K562 (cell line): Measurements from ENCODE around the gene ZP1. TPM values are rescaled to one million over a fixed set of nuclear protein-coding genes. Genes with fewer than 3 reads are reported as not detected.

ENCODE experiments used
- BCOR ChIP-seq: fragments of 450-650 bp; IDR thresholded peaks from 2 replicates; pipeline ENCODE4 v1.6.1; 2016
- DNMT1 ChIP-seq: fragments of 450-650 bp; IDR thresholded peaks from 2 replicates; pipeline ENCODE4 v1.6.1; 2016; ENCODE audit warnings: antibody characterized with exemption, mild to moderate bottlenecking
- EP400 ChIP-seq: fragments of 450-650 bp; IDR thresholded peaks from 2 replicates; pipeline ENCODE4 v1.6.1; 2017; ENCODE audit warnings: antibody characterized with exemption, mild to moderate bottlenecking, moderate library complexity
- GABPA ChIP-seq: fragments of 200-800 bp; sonication (Bioruptor generic); conservative IDR thresholded peaks from 2 replicates; pipeline ENCODE4 v1.6.1; 2016; ENCODE audit warnings: low read depth, missing genetic modification characterization, missing compliant biosample characterization
- HNRNPUL1 ChIP-seq: fragments of 200-400 bp; formaldehyde crosslinking; IDR thresholded peaks from 2 replicates; pipeline ENCODE4 v1.6.1; 2017; ENCODE audit warnings: low read length
- MTA3 ChIP-seq: fragments of 450-650 bp; formaldehyde crosslinking; IDR thresholded peaks from 2 replicates; pipeline ENCODE4 v1.6.1; 2017; ENCODE audit warnings: mild to moderate bottlenecking, borderline replicate concordance
- NELFE ChIP-seq: IDR thresholded peaks from 2 replicates; pipeline ENCODE4 v1.6.1; 2011; ENCODE audit warnings: mild to moderate bottlenecking; ENCODE audit not compliant: insufficient read depth, insufficient read length
- STAT5A ChIP-seq: IDR thresholded peaks from 2 replicates; pipeline ENCODE4 v1.6.1; 2012; ENCODE audit warnings: low read length, inconsistent platforms, borderline replicate concordance
- U2AF2 ChIP-seq: fragments of 200-400 bp; formaldehyde crosslinking; optimal IDR thresholded peaks from 2 replicates; pipeline ENCODE3; 2017; ENCODE audit warnings: low read depth, mild to moderate bottlenecking, low read length
- polyA plus RNA-seq, 8 experiments: library from polyadenylated mRNA; depleted of rRNA in 4 of 8; stranded (reverse) in 5 of 8; unstranded in 3 of 8; fragments of >200 nt; fragmentation: Nextera tagmentation in 2 of 8; fragmentation: Illumina TruSeq in 1 of 8; extraction: Ambion mirVana in 2 of 8; extraction: Trizol in 1 of 8; gene quantifications; 2 replicates each; pipeline versions ENCODE4 v1.2.1 to v1.2.3, GENCODE V29; 2011 to 2014; ENCODE audit warnings: inconsistent platforms in 1 of 8, missing spikeins in 1 of 8
- total RNA-seq, 7 experiments: library from RNA; depleted of rRNA in 6 of 7; stranded (reverse); fragments of >200 nt in 6 of 7; fragmentation: Illumina TruSeq in 2 of 7; extraction: Trizol in 2 of 7; gene quantifications; 2 replicates each; pipeline versions ENCODE4 v1.2.1 to v1.2.3, GENCODE V29; 2011 to 2021; ENCODE audit warnings: low replicate concordance in 1 of 7
- TF ChIP-seq, protein P1 (sequence below), 2 experiments: IDR thresholded peaks; 2 replicates each; pipeline ENCODE4 v1.6.1; 2012; ENCODE audit warnings: improper control_type of control experiment in 2 of 2, low read depth in 2 of 2, low read length in 2 of 2, borderline replicate concordance in 1 of 2
- TF ChIP-seq, protein P2 (sequence below): fragments of 250-450 bp; sonication (Bioruptor Pico); IDR thresholded peaks from 2 replicates; pipeline ENCODE4 v1.4.0; 2020; ENCODE audit warnings: mild to moderate bottlenecking, moderate library complexity, borderline replicate concordance
- TF ChIP-seq, protein P3 (sequence below), 2 experiments: fragments of 150-350 bp in 1 of 2; IDR thresholded peaks; 2 replicates each; pipeline ENCODE4 v1.6.1; 2012 to 2016; ENCODE audit warnings: low read depth in 2 of 2, low read length in 2 of 2, mild to moderate bottlenecking in 1 of 2, moderate library complexity in 1 of 2
- TF ChIP-seq, protein P4 (sequence below): IDR thresholded peaks from 2 replicates; pipeline ENCODE4 v1.6.1; 2016; ENCODE audit warnings: missing genetic modification characterization, missing compliant biosample characterization
- TF ChIP-seq, protein P5 (sequence below): fragments of 250-450 bp; sonication (Bioruptor Pico); IDR thresholded peaks from 2 replicates; pipeline ENCODE4 v1.4.0; 2020; ENCODE audit warnings: mild to moderate bottlenecking

ZP1 gene
- total and polyA plus RNA-seq, 9 of the 15 experiments (the other 6 are each of a cell fraction or from before 2014, with no cell fraction given), result 0.11 to 0.15 TPM; not detected in 7

DNA sequence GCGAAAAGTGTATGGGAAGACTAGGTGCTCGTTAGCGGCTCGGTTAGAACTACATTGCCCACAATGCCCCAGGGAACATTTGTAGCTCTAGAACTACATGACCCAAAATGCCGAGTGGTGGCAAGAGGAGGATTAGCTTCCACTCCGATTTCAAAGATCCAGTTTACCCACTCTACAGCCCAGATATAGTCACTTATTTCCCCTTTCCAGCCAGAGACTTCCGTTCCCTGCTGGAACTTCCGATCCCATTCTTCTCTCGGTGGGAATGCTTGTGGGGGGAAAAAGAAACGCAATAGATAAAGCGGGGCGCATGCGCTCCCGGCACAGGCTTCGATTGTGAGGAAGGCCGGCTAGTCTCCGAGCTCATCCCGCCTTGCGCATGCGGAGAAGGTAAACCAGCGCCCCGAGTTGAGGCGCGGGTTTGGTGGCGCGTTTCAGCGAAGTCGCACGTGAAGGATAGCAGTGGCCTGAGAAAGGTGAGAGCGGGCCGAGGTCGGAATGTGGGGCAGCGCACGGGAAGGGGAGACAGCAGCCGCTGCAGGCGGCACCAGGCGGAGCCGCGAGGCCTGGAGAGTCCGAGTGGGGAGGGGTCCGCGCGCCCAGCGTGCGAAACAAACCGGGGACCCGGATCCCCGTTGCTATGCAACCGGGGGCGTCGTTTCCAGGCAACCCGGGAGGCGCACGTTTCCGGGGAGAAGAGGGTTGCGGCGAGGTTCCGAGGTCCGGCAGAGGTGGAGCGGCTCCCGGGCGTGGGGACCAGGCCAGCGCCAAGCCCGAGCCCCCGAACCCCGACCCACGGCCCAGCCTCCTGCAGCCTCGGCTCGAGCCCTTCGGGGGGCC is 46.7 kb downstream of the ZP1 start, which contains the start of gene TMEM109 (continued):
- TF ChIP-seq GABPA (tag) (peak; percentile 70), STAT5A (no peak), HNRNPUL1 (no peak), U2AF2 (no peak), MTA3 (no peak), BCOR (no peak), DNMT1 (no peak), NELFE (no peak), EP400 (peak; percentile 68)
- TF ChIP-seq, protein P1, sequence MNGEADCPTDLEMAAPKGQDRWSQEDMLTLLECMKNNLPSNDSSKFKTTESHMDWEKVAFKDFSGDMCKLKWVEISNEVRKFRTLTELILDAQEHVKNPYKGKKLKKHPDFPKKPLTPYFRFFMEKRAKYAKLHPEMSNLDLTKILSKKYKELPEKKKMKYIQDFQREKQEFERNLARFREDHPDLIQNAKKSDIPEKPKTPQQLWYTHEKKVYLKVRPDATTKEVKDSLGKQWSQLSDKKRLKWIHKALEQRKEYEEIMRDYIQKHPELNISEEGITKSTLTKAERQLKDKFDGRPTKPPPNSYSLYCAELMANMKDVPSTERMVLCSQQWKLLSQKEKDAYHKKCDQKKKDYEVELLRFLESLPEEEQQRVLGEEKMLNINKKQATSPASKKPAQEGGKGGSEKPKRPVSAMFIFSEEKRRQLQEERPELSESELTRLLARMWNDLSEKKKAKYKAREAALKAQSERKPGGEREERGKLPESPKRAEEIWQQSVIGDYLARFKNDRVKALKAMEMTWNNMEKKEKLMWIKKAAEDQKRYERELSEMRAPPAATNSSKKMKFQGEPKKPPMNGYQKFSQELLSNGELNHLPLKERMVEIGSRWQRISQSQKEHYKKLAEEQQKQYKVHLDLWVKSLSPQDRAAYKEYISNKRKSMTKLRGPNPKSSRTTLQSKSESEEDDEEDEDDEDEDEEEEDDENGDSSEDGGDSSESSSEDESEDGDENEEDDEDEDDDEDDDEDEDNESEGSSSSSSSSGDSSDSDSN (IDR thresholded peaks at IDR 0.05; ENCODE audit: borderline replicate concordance in 1 of 2, low read depth in 2 of 2, low read length in 2 of 2), result 0 out of 4 replicates have a peak, but pooled peaks of 1 of the 2 experiments have one; percentile 39
- TF ChIP-seq, protein P2, sequence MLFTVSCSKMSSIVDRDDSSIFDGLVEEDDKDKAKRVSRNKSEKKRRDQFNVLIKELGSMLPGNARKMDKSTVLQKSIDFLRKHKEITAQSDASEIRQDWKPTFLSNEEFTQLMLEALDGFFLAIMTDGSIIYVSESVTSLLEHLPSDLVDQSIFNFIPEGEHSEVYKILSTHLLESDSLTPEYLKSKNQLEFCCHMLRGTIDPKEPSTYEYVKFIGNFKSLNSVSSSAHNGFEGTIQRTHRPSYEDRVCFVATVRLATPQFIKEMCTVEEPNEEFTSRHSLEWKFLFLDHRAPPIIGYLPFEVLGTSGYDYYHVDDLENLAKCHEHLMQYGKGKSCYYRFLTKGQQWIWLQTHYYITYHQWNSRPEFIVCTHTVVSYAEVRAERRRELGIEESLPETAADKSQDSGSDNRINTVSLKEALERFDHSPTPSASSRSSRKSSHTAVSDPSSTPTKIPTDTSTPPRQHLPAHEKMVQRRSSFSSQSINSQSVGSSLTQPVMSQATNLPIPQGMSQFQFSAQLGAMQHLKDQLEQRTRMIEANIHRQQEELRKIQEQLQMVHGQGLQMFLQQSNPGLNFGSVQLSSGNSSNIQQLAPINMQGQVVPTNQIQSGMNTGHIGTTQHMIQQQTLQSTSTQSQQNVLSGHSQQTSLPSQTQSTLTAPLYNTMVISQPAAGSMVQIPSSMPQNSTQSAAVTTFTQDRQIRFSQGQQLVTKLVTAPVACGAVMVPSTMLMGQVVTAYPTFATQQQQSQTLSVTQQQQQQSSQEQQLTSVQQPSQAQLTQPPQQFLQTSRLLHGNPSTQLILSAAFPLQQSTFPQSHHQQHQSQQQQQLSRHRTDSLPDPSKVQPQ (CRISPR knock-in tag), result no peak
- TF ChIP-seq, protein P3, sequence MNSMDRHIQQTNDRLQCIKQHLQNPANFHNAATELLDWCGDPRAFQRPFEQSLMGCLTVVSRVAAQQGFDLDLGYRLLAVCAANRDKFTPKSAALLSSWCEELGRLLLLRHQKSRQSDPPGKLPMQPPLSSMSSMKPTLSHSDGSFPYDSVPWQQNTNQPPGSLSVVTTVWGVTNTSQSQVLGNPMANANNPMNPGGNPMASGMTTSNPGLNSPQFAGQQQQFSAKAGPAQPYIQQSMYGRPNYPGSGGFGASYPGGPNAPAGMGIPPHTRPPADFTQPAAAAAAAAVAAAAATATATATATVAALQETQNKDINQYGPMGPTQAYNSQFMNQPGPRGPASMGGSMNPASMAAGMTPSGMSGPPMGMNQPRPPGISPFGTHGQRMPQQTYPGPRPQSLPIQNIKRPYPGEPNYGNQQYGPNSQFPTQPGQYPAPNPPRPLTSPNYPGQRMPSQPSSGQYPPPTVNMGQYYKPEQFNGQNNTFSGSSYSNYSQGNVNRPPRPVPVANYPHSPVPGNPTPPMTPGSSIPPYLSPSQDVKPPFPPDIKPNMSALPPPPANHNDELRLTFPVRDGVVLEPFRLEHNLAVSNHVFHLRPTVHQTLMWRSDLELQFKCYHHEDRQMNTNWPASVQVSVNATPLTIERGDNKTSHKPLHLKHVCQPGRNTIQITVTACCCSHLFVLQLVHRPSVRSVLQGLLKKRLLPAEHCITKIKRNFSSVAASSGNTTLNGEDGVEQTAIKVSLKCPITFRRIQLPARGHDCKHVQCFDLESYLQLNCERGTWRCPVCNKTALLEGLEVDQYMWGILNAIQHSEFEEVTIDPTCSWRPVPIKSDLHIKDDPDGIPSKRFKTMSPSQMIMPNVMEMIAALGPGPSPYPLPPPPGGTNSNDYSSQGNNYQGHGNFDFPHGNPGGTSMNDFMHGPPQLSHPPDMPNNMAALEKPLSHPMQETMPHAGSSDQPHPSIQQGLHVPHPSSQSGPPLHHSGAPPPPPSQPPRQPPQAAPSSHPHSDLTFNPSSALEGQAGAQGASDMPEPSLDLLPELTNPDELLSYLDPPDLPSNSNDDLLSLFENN (IDR thresholded peaks at IDR 0.05; ENCODE audit: low read depth in 2 of 2, low read length in 2 of 2), result no peak
- TF ChIP-seq, protein P4, sequence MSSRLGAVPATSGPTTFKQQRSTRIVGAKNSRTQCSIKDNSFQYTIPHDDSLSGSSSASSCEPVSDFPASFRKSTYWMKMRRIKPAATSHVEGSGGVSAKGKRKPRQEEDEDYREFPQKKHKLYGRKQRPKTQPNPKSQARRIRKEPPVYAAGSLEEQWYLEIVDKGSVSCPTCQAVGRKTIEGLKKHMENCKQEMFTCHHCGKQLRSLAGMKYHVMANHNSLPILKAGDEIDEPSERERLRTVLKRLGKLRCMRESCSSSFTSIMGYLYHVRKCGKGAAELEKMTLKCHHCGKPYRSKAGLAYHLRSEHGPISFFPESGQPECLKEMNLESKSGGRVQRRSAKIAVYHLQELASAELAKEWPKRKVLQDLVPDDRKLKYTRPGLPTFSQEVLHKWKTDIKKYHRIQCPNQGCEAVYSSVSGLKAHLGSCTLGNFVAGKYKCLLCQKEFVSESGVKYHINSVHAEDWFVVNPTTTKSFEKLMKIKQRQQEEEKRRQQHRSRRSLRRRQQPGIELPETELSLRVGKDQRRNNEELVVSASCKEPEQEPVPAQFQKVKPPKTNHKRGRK, result no peak
- TF ChIP-seq, protein P5, sequence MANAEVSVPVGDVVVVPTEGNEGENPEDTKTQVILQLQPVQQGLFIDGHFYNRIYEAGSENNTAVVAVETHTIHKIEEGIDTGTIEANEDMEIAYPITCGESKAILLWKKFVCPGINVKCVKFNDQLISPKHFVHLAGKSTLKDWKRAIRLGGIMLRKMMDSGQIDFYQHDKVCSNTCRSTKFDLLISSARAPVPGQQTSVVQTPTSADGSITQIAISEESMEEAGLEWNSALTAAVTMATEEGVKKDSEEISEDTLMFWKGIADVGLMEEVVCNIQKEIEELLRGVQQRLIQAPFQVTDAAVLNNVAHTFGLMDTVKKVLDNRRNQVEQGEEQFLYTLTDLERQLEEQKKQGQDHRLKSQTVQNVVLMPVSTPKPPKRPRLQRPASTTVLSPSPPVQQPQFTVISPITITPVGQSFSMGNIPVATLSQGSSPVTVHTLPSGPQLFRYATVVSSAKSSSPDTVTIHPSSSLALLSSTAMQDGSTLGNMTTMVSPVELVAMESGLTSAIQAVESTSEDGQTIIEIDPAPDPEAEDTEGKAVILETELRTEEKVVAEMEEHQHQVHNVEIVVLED (CRISPR knock-in tag), result no peak
